Measurements from ENCODE around the gene GPRIN1.
"Not testable (repeated sequence)": the region's sequence is repeated elsewhere in the genome, so short reads cannot be mapped to it uniquely, and the experiment has no call there.

GPRIN1 gene

DNA sequence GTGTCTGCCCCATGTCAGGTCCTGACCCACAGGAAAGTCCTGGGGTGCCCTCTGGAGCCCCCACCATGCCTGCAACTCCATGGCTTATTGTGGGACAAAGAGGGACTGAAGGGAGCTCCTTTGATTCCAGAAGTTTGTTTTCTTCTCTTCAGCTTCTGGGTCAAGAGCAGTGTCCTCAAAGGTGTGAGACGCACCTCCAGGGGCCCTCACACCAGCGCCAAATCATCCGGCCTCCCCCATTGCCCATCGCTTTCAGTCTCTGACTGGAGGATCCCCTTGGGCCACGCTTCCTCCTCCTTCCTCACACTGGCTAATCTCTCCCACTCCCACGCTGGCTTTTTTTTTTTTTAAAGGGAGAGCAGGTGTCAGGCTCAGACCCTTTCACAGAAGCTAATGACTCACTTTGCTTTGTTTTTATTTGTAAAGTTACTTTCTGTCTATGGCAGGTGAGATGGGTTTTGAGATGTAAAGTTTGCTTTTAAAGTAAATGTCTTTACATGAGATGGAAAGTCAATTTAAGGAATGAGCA is 44.1 kb downstream of the GPRIN1 start:
- no peak for DNase-seq

DNA sequence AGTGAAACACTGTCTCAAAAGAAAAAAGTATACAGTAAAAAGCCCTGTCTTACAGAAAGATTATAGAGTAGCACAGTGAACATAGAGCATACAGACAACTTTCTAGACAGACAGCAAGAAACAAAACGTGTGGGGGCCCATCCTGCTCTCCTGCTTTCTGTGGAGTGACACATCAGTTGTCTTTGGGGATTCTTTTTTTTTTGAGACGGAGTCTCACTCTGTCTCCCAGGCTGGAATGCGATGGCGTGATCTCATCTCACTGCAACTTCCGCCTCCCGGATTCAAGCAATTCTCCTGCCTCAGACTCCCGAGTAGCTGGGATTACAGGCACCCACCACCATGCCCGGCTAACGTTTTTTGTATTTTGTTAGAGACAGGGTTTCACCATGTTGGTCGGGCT is 46.0 kb downstream of the GPRIN1 start:
- no peak for DNase-seq

- DNase-seq: no peak
Measured at GRCh38 chr5:176562189-176562588, 47.8 kb downstream of the GPRIN1 start.

- DNase-seq: no peak
Measured at GRCh38 chr5:176561259-176561658, 48.7 kb downstream of the GPRIN1 start.

DNA sequence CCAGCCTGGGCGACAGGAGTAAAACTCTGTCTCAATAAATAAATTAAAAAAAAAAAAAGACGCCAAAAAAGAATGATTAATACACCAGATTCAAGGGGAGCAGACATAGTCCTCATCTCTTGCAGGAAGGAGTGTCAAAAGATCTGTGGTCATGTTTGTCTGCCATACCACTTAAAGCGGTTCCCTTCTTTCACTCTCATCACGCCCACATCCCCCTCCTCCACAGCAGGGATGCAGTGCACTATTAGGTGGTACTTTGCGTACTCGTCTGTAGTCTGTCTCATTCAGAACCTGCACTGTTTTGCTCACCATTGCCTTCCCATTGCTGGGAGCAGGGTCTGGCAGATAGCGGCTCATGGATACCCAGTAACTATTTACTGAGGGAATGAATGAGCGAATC is 49.6 kb downstream of the GPRIN1 start:
- DNase-seq: peak in 2 of 5 experiments; percentile 16 to 37

DNA sequence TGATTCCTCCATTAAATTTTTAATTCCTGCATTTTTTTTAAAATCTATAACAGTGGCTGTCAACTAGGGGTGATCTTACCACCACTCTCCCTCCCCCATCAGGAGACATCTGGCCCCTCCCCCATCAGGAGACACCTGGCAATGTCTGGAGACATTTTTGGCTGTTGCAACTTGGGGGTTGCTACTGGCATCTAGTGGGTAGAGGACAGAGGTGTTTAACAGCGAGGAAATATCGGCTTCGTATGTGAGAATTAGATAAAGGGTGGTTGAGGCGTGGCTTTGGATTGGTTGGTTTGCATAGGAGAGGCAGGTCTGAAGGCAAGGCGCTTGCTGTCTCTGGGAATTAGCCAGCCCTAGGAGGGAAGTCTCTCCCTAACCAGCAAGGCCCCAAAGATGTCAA is 50.3 kb downstream of the GPRIN1 start:
- DNase-seq: peak in 1 of 5 experiments; percentile 56

DNA sequence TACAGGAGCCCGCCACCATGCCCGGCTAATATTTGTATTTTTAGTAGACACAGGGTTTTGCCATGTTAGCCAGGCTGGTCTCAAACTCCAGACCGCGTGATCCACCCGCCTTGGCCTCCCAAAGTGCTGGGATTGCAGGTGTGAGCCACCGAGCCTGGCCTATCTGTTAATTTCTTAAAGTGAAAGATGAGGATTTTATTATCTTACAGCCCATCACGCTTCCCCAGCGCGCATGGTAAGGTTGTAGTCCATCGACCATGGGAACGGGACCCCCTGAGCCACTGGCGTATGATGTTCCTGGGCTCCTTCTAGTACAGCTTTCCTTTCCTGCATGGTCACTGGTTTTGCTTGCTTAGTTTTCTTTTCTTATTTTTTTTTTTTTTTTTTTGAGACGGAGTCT is 52.1 kb downstream of the GPRIN1 start:
- no peak for DNase-seq

GRCh38 chr5:176553260-176554085 is 56.5 kb downstream of the GPRIN1 start:
- no peak for DNase-seq

GRCh38 chr5:176552332-176552869 is 57.6 kb downstream of the GPRIN1 start:
- DNase-seq: no peak

DNA sequence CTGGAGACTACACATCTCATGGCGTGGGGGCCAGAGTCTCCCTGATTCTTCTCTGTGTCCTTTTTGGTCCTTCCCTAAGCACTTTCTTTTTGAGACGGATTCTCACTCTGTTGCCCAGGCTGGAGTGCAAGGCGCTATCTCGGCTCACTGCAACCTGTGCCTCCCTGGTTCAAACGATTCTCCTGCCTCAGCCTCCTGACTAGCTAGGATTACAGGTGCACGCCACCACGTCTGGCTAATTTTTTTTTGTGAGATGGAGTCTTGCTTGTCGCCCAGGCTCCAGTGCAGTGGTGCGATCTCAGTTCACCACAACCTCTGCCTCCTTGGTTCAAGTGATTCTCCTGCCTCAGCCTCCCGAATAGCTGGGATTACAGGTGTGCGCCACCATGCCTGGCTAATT is 59.0 kb downstream of the GPRIN1 start:
- not testable (repeated sequence) for DNase-seq

- no peak for DNase-seq
Measured at GRCh38 chr5:176550275-176550831, 59.6 kb downstream of the GPRIN1 start.

- DNase-seq: no peak
Measured at GRCh38 chr5:176549871-176550270, 60.1 kb downstream of the GPRIN1 start.

GRCh38 chr5:176548967-176549444 is 61.0 kb downstream of the GPRIN1 start, which contains the start of gene CDHR2:
Gene CDHR2, plus strand, starts transcription at chr5:176549342. Its CDS starts 16,011 bp downstream, at chr5:176565353.
- no peak for DNase-seq

DNA sequence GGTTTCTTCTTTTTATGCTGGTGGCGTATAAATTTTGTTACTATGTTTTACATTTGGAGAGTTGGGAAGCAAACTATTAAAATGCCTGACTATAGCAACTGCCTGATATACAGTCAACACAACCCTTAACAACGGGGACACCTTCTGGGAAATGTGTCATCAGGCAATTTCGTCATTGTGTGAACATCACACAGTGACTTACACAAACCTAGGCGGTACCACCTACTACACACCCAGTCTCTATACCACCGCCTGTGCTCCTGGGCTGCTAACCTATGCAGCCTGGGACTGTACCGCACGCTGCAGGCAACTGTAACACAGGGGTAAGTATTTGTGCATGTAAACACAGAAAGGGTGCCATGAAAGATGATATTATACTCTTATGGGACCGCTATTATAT is 62.2 kb downstream of the GPRIN1 start:
- DNase-seq: peak in 1 of 5 experiments; percentile 26
